GM12873 (cell line): Measurements from ENCODE around the gene OXER1.

Experiments
- TF ChIP-seq, protein P1 (sequence below): IDR thresholded peaks from 2 replicates; pipeline ENCODE4 v1.5.1; 2012; ENCODE audit warnings: low read depth, mild to moderate bottlenecking, moderate library complexity, low read length, control low read depth; ENCODE audit not compliant: insufficient read depth; ENCODE audit errors: missing control alignments

OXER1 gene

DNA sequence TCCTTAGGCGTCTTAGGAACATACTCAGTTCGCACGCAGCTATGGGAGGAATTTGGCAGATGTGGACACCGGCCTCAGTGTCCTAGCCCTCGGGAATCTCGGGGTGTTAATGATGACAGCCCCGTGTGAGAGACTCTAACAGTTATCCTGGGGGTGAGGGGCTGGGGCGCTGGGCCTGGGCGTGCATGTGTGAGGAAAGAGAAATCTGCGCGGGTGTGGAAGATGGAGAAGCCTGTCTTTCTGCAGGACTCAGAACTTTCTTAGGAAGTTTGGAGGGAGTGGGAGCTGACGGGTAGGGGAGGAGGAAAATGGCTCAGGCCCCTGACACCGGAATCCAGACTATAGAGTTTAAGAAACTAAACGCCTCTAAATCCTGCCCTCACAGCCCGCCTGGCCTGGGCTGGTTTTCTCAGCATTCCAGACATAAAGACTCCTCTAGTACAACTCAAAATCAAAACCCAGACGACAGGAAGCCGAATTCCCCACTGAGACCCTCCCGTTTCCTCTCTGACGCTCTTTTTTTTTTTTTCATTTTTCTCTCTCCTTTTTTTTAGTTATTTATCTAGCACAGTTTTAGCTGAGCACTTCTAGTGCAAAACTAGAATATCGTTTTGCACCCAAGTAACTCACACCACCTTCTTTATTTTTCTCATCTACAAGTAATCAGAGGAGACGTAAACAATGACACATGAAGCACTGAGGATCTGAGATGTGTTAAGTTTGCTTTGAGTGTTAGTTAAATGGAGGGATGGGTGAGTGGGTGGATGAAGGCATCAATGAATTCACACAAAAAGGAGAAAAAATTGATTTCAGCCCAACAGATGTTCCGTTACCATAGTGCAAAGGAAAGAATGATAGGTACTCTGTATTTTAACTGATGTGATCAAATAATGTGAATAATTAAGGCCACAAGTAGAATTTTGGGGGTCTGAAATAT lies 29.7 kb upstream of the OXER1 start:
- TF ChIP-seq, protein P1, sequence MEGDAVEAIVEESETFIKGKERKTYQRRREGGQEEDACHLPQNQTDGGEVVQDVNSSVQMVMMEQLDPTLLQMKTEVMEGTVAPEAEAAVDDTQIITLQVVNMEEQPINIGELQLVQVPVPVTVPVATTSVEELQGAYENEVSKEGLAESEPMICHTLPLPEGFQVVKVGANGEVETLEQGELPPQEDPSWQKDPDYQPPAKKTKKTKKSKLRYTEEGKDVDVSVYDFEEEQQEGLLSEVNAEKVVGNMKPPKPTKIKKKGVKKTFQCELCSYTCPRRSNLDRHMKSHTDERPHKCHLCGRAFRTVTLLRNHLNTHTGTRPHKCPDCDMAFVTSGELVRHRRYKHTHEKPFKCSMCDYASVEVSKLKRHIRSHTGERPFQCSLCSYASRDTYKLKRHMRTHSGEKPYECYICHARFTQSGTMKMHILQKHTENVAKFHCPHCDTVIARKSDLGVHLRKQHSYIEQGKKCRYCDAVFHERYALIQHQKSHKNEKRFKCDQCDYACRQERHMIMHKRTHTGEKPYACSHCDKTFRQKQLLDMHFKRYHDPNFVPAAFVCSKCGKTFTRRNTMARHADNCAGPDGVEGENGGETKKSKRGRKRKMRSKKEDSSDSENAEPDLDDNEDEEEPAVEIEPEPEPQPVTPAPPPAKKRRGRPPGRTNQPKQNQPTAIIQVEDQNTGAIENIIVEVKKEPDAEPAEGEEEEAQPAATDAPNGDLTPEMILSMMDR = no peak

DNA sequence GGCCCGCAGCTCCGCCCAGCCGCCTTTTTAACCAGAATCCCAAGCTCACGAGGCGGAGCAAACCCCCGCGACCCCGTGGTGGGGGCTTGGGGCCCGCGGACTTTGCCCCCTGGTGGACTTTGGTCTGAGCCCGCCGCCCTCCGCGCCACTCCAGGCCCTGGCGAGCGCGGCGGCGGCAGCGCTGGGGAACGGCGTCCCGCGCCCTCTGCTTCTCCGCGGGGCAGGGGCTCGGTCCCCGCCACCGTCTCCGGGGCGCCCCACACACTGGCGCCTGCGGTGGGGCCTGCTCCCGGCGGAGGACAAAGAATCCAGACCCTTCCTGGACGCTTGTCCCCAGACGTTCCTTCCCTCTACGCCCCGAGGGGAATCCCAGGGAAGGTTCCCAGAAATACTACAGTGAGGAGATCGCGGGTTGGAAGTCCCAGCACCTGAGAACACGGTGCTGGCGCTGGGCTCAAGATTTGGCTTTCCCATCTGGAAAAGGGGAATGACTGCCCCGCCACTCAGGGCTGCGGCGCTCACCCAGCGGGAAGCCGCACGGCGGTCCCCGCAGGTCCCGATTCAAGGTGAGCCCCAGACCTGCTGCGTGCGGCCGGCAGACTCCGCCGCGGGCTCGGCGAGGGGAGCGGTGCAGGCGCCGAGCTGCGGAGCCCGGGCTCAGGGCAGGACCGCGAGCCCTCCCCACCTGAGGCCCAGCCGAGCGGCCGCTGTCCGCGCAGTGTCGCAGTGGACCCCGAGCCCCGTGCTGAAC lies 28.8 kb upstream of the OXER1 start, which contains the start of gene HAAO:
HAAO (minus strand) TSS at position 1 of the 751 bp plus-strand sequence. CDS start 47 bp downstream, outside the sequence.
- TF ChIP-seq, protein P1 = peak; percentile 27

DNA sequence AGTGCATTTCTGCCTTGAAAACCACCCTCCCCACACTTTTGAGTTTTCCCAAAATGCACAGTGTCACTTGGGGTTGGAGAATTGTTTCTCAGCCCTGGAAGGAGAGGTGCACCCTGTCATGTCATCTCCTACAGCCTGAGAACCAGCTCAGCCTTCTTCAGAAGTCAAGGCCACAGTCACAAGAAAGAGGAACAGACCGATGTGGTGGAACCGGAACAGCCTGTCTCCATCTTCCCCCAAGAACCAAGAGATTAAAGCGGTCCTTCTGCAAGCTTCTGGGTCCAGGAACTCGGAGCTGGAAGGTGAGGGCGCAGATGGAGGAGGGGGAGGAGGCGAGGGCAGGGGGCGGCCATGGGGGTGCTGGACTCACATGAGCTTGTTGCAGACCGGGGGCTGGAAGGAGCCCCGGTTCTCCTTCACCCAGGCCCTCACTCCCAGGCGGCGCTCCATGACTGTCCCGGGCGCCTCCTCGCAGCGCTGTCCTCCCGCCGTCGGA lies 28.2 kb upstream of the OXER1 start:
- TF ChIP-seq, protein P1 = no peak

DNA sequence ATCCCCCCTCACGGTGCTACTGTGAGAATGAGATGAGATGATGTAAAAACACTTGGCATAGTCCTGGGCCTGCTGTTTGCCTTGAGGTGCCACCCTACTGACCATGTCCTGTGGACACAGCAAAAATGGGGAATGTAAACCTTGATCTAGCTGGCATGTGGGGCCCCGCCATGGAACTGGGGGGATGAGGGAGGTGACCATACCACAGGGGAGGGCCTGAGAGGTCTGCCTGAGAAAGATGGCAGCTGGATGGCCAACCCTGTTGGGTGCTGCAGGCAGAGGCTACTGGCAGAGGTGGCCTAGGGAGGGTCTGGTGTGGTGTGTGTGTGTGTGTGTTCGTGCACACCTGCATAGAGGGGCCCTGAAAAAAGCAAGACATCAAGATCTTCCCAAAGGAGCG lies 27.7 kb upstream of the OXER1 start:
- TF ChIP-seq, protein P1 = no peak

DNA sequence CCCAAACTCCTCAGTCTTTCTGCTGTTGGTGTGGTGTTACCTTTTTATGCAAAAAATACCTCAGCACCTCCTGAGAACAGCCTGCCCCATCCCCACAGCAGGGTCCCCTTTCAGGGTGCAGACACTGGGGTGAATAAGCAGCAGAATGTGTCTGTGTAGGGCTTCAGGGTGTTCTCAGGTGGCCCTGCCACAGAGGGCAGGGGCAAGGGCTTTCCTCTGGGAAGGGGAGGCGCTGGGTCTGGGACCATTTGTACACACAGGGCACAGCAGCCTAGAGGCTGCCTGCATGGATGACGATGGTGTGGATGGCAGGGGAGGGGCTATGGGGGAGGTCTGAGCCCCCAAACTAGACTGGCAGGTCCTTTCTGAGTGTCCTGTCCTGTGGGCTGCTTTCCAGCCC lies 25.8 kb upstream of the OXER1 start:
- TF ChIP-seq, protein P1 = no peak

DNA sequence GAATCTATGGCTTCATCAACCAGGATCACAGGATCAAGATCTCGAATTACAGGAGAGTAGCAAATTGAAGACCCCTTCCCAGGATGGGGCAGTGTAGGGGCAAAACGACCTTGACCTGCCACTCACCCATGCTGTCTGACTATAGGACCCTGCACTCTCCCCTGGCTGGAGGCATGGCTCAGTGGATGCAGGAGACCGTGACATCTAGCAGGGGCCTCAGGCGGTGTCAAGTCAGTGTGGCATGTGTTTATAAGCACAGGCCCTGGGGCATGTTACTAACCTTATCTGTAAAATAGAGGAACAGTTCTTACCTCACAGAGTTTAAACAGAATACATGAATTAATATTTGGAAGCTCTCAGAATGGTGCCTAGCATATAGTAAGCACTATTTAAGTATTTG lies 24.9 kb upstream of the OXER1 start:
- TF ChIP-seq, protein P1 = no peak

DNA sequence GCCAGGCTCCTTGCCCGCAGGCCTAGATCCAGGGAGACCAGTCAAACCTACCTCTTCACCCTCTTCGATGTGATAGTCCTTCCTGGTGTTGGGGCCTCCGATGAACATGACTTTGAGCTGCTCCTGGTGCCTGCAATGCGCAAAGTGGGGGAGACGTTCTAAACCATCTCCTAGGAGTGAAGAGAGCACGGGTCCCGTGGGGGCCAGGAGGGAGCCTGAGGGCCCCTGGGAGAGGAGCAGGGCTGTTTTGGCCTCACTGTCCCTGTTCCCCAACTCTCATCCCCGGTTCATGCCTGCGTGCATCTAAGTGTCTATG lies 24.5 kb upstream of the OXER1 start:
- TF ChIP-seq, protein P1 = no peak
